IMR-90 (cell line): ENCODE results near the gene ITLN1. TPM values are rescaled to one million over a fixed set of nuclear protein-coding genes. Genes with fewer than 3 reads are reported as not detected.

Experiments used
- ATAC-seq: fragments of 200-7000 bp; cut with Tn5 transposase; 2 replicates; pipeline ENCODE4 v1.9.1; 2020; ENCODE audit warnings: low read depth, mild to moderate bottlenecking, moderate library complexity
- BruUV-seq: library from RNA; stranded (reverse); fragments of 400-500 nt; replicated peaks from 2 replicates; lab custom pipeline; 2021; lab: Mats Ljungman, UMichigan
- CTCF ChIA-PET: fragments of 300-600 bp; formaldehyde crosslinking; extraction: SDS; loops from one replicate; lab custom pipeline; 2021; ENCODE audit warnings: antibody characterized with exemption; lab: Yijun Ruan, JAX
- POLR2A ChIA-PET: fragments of 300-600 bp; sonication (Branson Sonifier 250); formaldehyde crosslinking; loops from one replicate; lab custom pipeline; 2022; ENCODE audit warnings: antibody characterized with exemption; ENCODE audit not compliant: unreplicated experiment; lab: Charles Lee
- DNase-seq: peaks from one replicate; pipeline ENCODE4 v3.0.0; 2013
- H2AFZ ChIP-seq: replicated peaks from 2 replicates; pipeline ENCODE3; 2013; ENCODE audit warnings: low read length, mild to moderate bottlenecking; ENCODE audit not compliant: poor library complexity
- H2AK5ac ChIP-seq: 2 replicates; pipeline ENCODE4 v1.6.1; 2013; ENCODE audit warnings: low read depth, low read length, inconsistent platforms
- H2AK9ac ChIP-seq: replicated peaks from 2 replicates; pipeline ENCODE3; 2013; ENCODE audit warnings: mild to moderate bottlenecking, low read depth, low read length, moderate library complexity; ENCODE audit not compliant: poor library complexity
- H2BK120ac ChIP-seq: 2 replicates; pipeline ENCODE4 v1.6.1; 2013; ENCODE audit warnings: low read depth, low read length, inconsistent platforms
- H2BK15ac ChIP-seq: 3 replicates; pipeline ENCODE4 v1.6.1; 2013; ENCODE audit warnings: low read depth, low read length, inconsistent platforms
- H2BK20ac ChIP-seq: 2 replicates; pipeline ENCODE4 v1.6.1; 2013; ENCODE audit warnings: low read depth, mild to moderate bottlenecking, inconsistent platforms, low read length, moderate library complexity
- H2BK5ac ChIP-seq: 2 replicates; pipeline ENCODE4 v1.6.1; 2013; ENCODE audit warnings: mild to moderate bottlenecking, low read depth, low read length, inconsistent platforms; ENCODE audit not compliant: poor library complexity, severe bottlenecking
- H3K14ac ChIP-seq: replicated peaks from 2 replicates; pipeline ENCODE4 v1.6.1; 2013; ENCODE audit warnings: low read depth, low read length, inconsistent platforms
- H3K18ac ChIP-seq: 2 replicates; pipeline ENCODE4 v1.6.1; 2013; ENCODE audit warnings: low read depth, low read length, control low read depth
- H3K23ac ChIP-seq: 2 replicates; pipeline ENCODE4 v1.6.1; 2013; ENCODE audit warnings: low read depth, low read length, inconsistent platforms
- H3K27ac ChIP-seq: 2 replicates; pipeline ENCODE4 v1.5.1; 2013; ENCODE audit warnings: mild to moderate bottlenecking, control low read depth, low read length; ENCODE audit not compliant: insufficient read depth
- H3K27me3 ChIP-seq: 2 replicates; pipeline ENCODE4 v1.6.1; 2013; ENCODE audit warnings: low read length; ENCODE audit not compliant: control insufficient read depth, insufficient read depth
- H3K36me3 ChIP-seq: 2 replicates; pipeline ENCODE4 v1.6.1; 2013; ENCODE audit warnings: low read length, mixed read lengths; ENCODE audit not compliant: control insufficient read depth, insufficient read depth
- H3K4ac ChIP-seq: 2 replicates; pipeline ENCODE4 v1.6.1; 2013; ENCODE audit warnings: low read depth, low read length, inconsistent platforms
- H3K4me1 ChIP-seq: 2 replicates; pipeline ENCODE4 v1.6.1; 2013; ENCODE audit warnings: low read length, mixed read lengths; ENCODE audit not compliant: control insufficient read depth, insufficient read depth
- H3K4me2 ChIP-seq: 2 replicates; pipeline ENCODE4 v1.6.1; 2013; ENCODE audit warnings: low read depth, mild to moderate bottlenecking, control low read depth, low read length, moderate library complexity
- H3K4me3 ChIP-seq: 2 replicates; pipeline ENCODE4 v1.5.1; 2013; ENCODE audit warnings: low read depth, mild to moderate bottlenecking, control low read depth, low read length, moderate library complexity; ENCODE audit not compliant: insufficient read depth
- H3K56ac ChIP-seq: 2 replicates; pipeline ENCODE4 v1.6.1; 2013; ENCODE audit warnings: low read length, inconsistent platforms; ENCODE audit not compliant: insufficient read depth; ENCODE audit errors: extremely low read depth
- H3K79me1 ChIP-seq, 2 experiments: 2 replicates each; pipeline ENCODE4 v1.6.1; 2013; ENCODE audit warnings: low read length in 2 of 2, inconsistent platforms in 1 of 2, low read depth in 1 of 2
- H3K9ac ChIP-seq: 2 replicates; pipeline ENCODE4 v1.6.1; 2013; ENCODE audit warnings: low read depth, low read length, control low read depth
- H3K9me1 ChIP-seq: 2 replicates; pipeline ENCODE4 v1.6.1; 2013; ENCODE audit warnings: low read length, inconsistent platforms; ENCODE audit not compliant: insufficient read depth
- H3K9me3 ChIP-seq: 2 replicates; pipeline ENCODE4 v1.6.1; 2013; ENCODE audit warnings: low read length; ENCODE audit not compliant: control insufficient read depth, insufficient read depth
- H4K20me1 ChIP-seq: 2 replicates; pipeline ENCODE4 v1.6.1; 2013; ENCODE audit warnings: low read length, inconsistent platforms; ENCODE audit not compliant: insufficient read depth
- H4K5ac ChIP-seq: 2 replicates; pipeline ENCODE4 v1.6.1; 2013; ENCODE audit warnings: mild to moderate bottlenecking, low read depth, low read length, control low read depth
- H4K8ac ChIP-seq, 2 experiments: 2 replicates each; pipeline ENCODE4 v1.6.1; 2013; ENCODE audit warnings: low read depth in 2 of 2, low read length in 2 of 2, control low read depth in 1 of 2, inconsistent platforms in 1 of 2
- H4K91ac ChIP-seq: 2 replicates; pipeline ENCODE4 v1.6.1; 2013; ENCODE audit warnings: low read depth, low read length, inconsistent platforms; ENCODE audit not compliant: insufficient read depth
- BHLHE40 ChIP-seq: fragments of 150-350 bp; IDR thresholded peaks from 2 replicates; pipeline ENCODE4 v1.6.1; 2016; ENCODE audit warnings: mild to moderate bottlenecking, low read depth, low read length
- CEBPB ChIP-seq: IDR thresholded peaks from 2 replicates; pipeline ENCODE4 v1.6.1; 2012; ENCODE audit warnings: low read depth, low read length, improper control_type of control experiment
- CHD1 ChIP-seq: IDR thresholded peaks from 2 replicates; pipeline ENCODE4 v1.6.1; 2012; ENCODE audit warnings: low read depth, low read length, improper control_type of control experiment
- FOS ChIP-seq: fragments of 150-350 bp; IDR thresholded peaks from 2 replicates; pipeline ENCODE4 v1.6.1; 2016; ENCODE audit warnings: low read depth, low read length
- MAFK ChIP-seq: IDR thresholded peaks from 2 replicates; pipeline ENCODE4 v1.6.1; 2012; ENCODE audit warnings: low read depth, low read length, improper control_type of control experiment
- MAZ ChIP-seq: IDR thresholded peaks from 2 replicates; pipeline ENCODE4 v1.6.1; 2012; ENCODE audit warnings: low read depth, mild to moderate bottlenecking, low read length, improper control_type of control experiment, moderate library complexity, borderline replicate concordance
- MXI1 ChIP-seq: IDR thresholded peaks from 2 replicates; pipeline ENCODE4 v1.6.1; 2012; ENCODE audit warnings: low read depth, mild to moderate bottlenecking, low read length, moderate library complexity, borderline replicate concordance
- NFE2L2 ChIP-seq: fragments of 150-350 bp; IDR thresholded peaks from 2 replicates; pipeline ENCODE4 v1.6.1; 2016; ENCODE audit warnings: low read depth, mild to moderate bottlenecking, low read length
- POLR2A ChIP-seq: IDR thresholded peaks from 2 replicates; pipeline ENCODE4 v1.6.1; 2012; ENCODE audit warnings: mild to moderate bottlenecking, low read depth, low read length
- RAD21 ChIP-seq: IDR thresholded peaks from 2 replicates; pipeline ENCODE4 v1.6.1; 2012; ENCODE audit warnings: low read length, improper control_type of control experiment
- RCOR1 ChIP-seq: IDR thresholded peaks from 2 replicates; pipeline ENCODE4 v1.6.1; 2012; ENCODE audit warnings: mild to moderate bottlenecking, low read length, improper control_type of control experiment; ENCODE audit not compliant: insufficient replicate concordance
- RFX5 ChIP-seq: IDR thresholded peaks from 2 replicates; pipeline ENCODE4 v1.8.0; 2012; ENCODE audit warnings: low read depth, mild to moderate bottlenecking, low read length, moderate library complexity
- SMC3 ChIP-seq: fragments of 150-350 bp; IDR thresholded peaks from 2 replicates; pipeline ENCODE4 v1.6.1; 2016; ENCODE audit warnings: low read depth, mild to moderate bottlenecking, antibody characterized with exemption, low read length, moderate library complexity
- WGBS, 2 experiments: methylation state at CpG; one replicate each; pipeline versions ENCODE4 v1.1.5 to v1.1.7; 2013; ENCODE audit warnings: missing lambda C conversion rate in 2 of 2; ENCODE audit not compliant: insufficient read length in 1 of 2; ENCODE audit errors: extremely low coverage in 2 of 2; 5-methylcytosine and 5-hydroxymethylcytosine counted together
- dilution Hi-C: fragments of 300-500 bp; cut with HindIII; formaldehyde crosslinking; loops from one replicate; pipeline ENCODE4 v1.14.3; 2018; ENCODE audit warnings: low sequenced_read_pairs; ENCODE audit not compliant: unreplicated experiment
- in situ Hi-C: fragments of 300-500 bp; cut with MboI; formaldehyde crosslinking; loops from 3 replicates; pipeline ENCODE4 v1.14.3; 2019; ENCODE audit warnings: low sequenced_read_pairs, inconsistent platforms, mixed read lengths
- intact Hi-C: fragments of 100-400 bp; cut with micrococcal nuclease; formaldehyde crosslinking; loops from 2 replicates; pipeline ENCODE4 v1.10.0; 2022
- polyA plus RNA-seq, 3 experiments: library from polyadenylated mRNA; depleted of rRNA; stranded (reverse); fragments of >200 nt; gene quantifications; 2 replicates each; pipeline ENCODE4 v1.2.3, GENCODE V29; 2012; ENCODE audit warnings: low replicate concordance in 1 of 3
- total RNA-seq: library from RNA; depleted of rRNA; stranded (reverse); fragments of >200 nt; gene quantifications from 2 replicates; pipeline ENCODE4 v1.2.3, GENCODE V29; 2012
- TF ChIP-seq, protein P1 (sequence below): fragments of 150-350 bp; IDR thresholded peaks from 2 replicates; pipeline ENCODE4 v1.6.1; 2016; ENCODE audit warnings: low read depth, mild to moderate bottlenecking, low read length, moderate library complexity, borderline replicate concordance
- TF ChIP-seq, protein P2 (sequence below): conservative IDR thresholded peaks from 2 replicates; pipeline ENCODE4 v1.5.1; 2012; ENCODE audit warnings: mild to moderate bottlenecking, low read depth, low read length, improper control_type of control experiment
- TF ChIP-seq, protein P3 (sequence below): fragments of 150-350 bp; IDR thresholded peaks from 2 replicates; pipeline ENCODE4 v1.6.1; 2017; ENCODE audit warnings: mild to moderate bottlenecking, antibody characterized with exemption, low read length, low read depth

Gene ITLN1
- total and polyA plus RNA-seq, 2 of the 4 experiments (the other 2 are of a cell fraction), result not detected

DNA sequence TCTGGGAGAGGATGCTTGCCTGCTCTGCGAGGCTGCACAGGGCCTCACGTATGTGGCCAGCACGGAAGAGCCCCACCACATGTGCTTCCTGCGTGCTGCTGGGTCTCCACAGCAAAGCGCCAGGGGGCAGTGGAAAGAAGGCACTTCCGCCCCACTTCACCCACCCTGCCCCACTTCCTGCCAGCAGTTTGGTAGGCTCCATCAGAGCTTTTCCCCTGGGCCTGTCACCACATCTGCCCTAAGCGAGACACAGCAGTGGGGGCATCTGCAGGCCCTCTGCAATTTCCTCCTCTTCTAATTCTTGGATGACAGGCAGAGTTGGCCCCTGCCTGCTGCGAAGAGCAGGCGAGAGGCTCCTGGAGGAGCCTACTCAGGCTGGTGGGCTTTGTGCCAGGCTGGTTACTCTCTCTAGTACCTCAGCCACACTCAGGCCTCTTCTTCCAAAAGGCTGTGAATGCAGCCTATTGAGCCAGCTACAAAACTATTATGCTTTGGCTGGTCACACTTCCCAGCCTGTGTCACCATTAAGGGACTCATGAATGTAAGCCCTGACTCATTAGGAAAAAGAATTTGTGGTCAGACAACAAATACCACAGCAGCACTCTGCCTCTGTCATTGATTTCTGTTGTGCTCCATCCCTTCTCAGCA lies 47.3 kb downstream of the ITLN1 start:
- H2BK5ac ChIP-seq, result no peak overlapping the region
- H3K4ac ChIP-seq, result no peak overlapping the region
- H2AK9ac ChIP-seq, result no peak overlapping the region
- H2BK120ac ChIP-seq, result no peak overlapping the region
- H3K4me3 ChIP-seq, result no peak overlapping the region
- no peak overlapping the region for H2AFZ ChIP-seq
- H4K20me1 ChIP-seq, result no peaks in the 10 kb centered on the region
- no peak overlapping the region for H3K23ac ChIP-seq
- H3K36me3 ChIP-seq, result no peaks in the 10 kb centered on the region
- H3K4me2 ChIP-seq, result no peak overlapping the region
- dilution Hi-C loops, result no loop called here
- no peak overlapping the region for H3K18ac ChIP-seq
- TF ChIP-seq MAFK, result no peak
- no peak for TF ChIP-seq RCOR1
- no peak for TF ChIP-seq FOS
- no peak for TF ChIP-seq RFX5
- TF ChIP-seq SMC3, result no peak
- TF ChIP-seq, protein P1, sequence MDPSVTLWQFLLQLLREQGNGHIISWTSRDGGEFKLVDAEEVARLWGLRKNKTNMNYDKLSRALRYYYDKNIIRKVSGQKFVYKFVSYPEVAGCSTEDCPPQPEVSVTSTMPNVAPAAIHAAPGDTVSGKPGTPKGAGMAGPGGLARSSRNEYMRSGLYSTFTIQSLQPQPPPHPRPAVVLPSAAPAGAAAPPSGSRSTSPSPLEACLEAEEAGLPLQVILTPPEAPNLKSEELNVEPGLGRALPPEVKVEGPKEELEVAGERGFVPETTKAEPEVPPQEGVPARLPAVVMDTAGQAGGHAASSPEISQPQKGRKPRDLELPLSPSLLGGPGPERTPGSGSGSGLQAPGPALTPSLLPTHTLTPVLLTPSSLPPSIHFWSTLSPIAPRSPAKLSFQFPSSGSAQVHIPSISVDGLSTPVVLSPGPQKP, result no peak
- TF ChIP-seq NFE2L2, result no peak
- TF ChIP-seq RAD21, result no peak
- TF ChIP-seq, protein P2, sequence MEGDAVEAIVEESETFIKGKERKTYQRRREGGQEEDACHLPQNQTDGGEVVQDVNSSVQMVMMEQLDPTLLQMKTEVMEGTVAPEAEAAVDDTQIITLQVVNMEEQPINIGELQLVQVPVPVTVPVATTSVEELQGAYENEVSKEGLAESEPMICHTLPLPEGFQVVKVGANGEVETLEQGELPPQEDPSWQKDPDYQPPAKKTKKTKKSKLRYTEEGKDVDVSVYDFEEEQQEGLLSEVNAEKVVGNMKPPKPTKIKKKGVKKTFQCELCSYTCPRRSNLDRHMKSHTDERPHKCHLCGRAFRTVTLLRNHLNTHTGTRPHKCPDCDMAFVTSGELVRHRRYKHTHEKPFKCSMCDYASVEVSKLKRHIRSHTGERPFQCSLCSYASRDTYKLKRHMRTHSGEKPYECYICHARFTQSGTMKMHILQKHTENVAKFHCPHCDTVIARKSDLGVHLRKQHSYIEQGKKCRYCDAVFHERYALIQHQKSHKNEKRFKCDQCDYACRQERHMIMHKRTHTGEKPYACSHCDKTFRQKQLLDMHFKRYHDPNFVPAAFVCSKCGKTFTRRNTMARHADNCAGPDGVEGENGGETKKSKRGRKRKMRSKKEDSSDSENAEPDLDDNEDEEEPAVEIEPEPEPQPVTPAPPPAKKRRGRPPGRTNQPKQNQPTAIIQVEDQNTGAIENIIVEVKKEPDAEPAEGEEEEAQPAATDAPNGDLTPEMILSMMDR, result no peak
- no peak for TF ChIP-seq MAZ
- no peak for TF ChIP-seq CEBPB
- TF ChIP-seq, protein P3, sequence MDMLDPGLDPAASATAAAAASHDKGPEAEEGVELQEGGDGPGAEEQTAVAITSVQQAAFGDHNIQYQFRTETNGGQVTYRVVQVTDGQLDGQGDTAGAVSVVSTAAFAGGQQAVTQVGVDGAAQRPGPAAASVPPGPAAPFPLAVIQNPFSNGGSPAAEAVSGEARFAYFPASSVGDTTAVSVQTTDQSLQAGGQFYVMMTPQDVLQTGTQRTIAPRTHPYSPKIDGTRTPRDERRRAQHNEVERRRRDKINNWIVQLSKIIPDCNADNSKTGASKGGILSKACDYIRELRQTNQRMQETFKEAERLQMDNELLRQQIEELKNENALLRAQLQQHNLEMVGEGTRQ, result no peak
- no peak for TF ChIP-seq CHD1
- TF ChIP-seq BHLHE40, result no peak
- no peak for TF ChIP-seq POLR2A
- TF ChIP-seq MXI1, result no peak
- H3K27ac ChIP-seq, result no peak overlapping the region
- H4K8ac ChIP-seq, result no peak overlapping the region
- intact Hi-C loops, result no loop called here
- POLR2A ChIA-PET, result no interaction called here
- H3K9me3 ChIP-seq, result no peaks in the 10 kb centered on the region
- H3K14ac ChIP-seq, result no peak overlapping the region
- BruUV-seq, result no TSS peak
- H3K27me3 ChIP-seq, result peaks cover 8% of the 10 kb centered on the region
- no peak overlapping the region for H4K91ac ChIP-seq
- in situ Hi-C loops, result no loop called here
- H2AK5ac ChIP-seq, result no peak overlapping the region
- no peak overlapping the region for H3K9ac ChIP-seq
- DNase-seq, result no peak
- H3K4me1 ChIP-seq, result no peaks in the 10 kb centered on the region
- no peak overlapping the region for H3K56ac ChIP-seq
- H4K5ac ChIP-seq, result no peak overlapping the region
- H2BK20ac ChIP-seq, result no peak overlapping the region
- no peaks in the 10 kb centered on the region for H3K9me1 ChIP-seq
- no peak overlapping the region for H2BK15ac ChIP-seq
- CTCF ChIA-PET, result interaction anchor here (1.3 kb wide), 1 partner anchor 10 kb away, joined by 3 read pairs; no protein-coding TSS in a partner anchor
- WGBS, 2 experiments, result 40% methylated on average over 1 of the region's 9 CpGs; no CpG with 5 or more reads in 1 of the 2 experiments
- ATAC-seq, result no peak
- H3K79me1 ChIP-seq, result no peaks in the 10 kb centered on the region
